IMR-90 (cell line): ENCODE data around the gene TCF7L2. TPM values are rescaled to one million over a fixed set of nuclear protein-coding genes. Genes with fewer than 3 reads are reported as not detected.

ENCODE experiments used
- ATAC-seq: fragments of 200-7000 bp; cut with Tn5 transposase; 2 replicates; pipeline ENCODE4 v1.9.1; 2020; ENCODE audit warnings: low read depth, mild to moderate bottlenecking, moderate library complexity
- BruUV-seq: library from RNA; stranded (reverse); fragments of 400-500 nt; replicated peaks from 2 replicates; lab custom pipeline; 2021; lab: Mats Ljungman, UMichigan
- CTCF ChIA-PET: fragments of 300-600 bp; formaldehyde crosslinking; extraction: SDS; loops from one replicate; lab custom pipeline; 2021; ENCODE audit warnings: antibody characterized with exemption; lab: Yijun Ruan, JAX
- POLR2A ChIA-PET: fragments of 300-600 bp; sonication (Branson Sonifier 250); formaldehyde crosslinking; loops from one replicate; lab custom pipeline; 2022; ENCODE audit warnings: antibody characterized with exemption; ENCODE audit not compliant: unreplicated experiment; lab: Charles Lee
- DNase-seq: peaks from one replicate; pipeline ENCODE4 v3.0.0; 2013
- H2AFZ ChIP-seq: replicated peaks from 2 replicates; pipeline ENCODE3; 2013; ENCODE audit warnings: low read length, mild to moderate bottlenecking; ENCODE audit not compliant: poor library complexity
- H2AK5ac ChIP-seq: 2 replicates; pipeline ENCODE4 v1.6.1; 2013; ENCODE audit warnings: low read depth, low read length, inconsistent platforms
- H2AK9ac ChIP-seq: replicated peaks from 2 replicates; pipeline ENCODE3; 2013; ENCODE audit warnings: mild to moderate bottlenecking, low read depth, low read length, moderate library complexity; ENCODE audit not compliant: poor library complexity
- H2BK120ac ChIP-seq: 2 replicates; pipeline ENCODE4 v1.6.1; 2013; ENCODE audit warnings: low read depth, low read length, inconsistent platforms
- H2BK15ac ChIP-seq: 3 replicates; pipeline ENCODE4 v1.6.1; 2013; ENCODE audit warnings: low read depth, low read length, inconsistent platforms
- H2BK20ac ChIP-seq: 2 replicates; pipeline ENCODE4 v1.6.1; 2013; ENCODE audit warnings: low read depth, mild to moderate bottlenecking, inconsistent platforms, low read length, moderate library complexity
- H2BK5ac ChIP-seq: 2 replicates; pipeline ENCODE4 v1.6.1; 2013; ENCODE audit warnings: mild to moderate bottlenecking, low read depth, low read length, inconsistent platforms; ENCODE audit not compliant: poor library complexity, severe bottlenecking
- H3K14ac ChIP-seq: replicated peaks from 2 replicates; pipeline ENCODE4 v1.6.1; 2013; ENCODE audit warnings: low read depth, low read length, inconsistent platforms
- H3K18ac ChIP-seq: 2 replicates; pipeline ENCODE4 v1.6.1; 2013; ENCODE audit warnings: low read depth, low read length, control low read depth
- H3K23ac ChIP-seq: 2 replicates; pipeline ENCODE4 v1.6.1; 2013; ENCODE audit warnings: low read depth, low read length, inconsistent platforms
- H3K27ac ChIP-seq: 2 replicates; pipeline ENCODE4 v1.5.1; 2013; ENCODE audit warnings: mild to moderate bottlenecking, control low read depth, low read length; ENCODE audit not compliant: insufficient read depth
- H3K27me3 ChIP-seq: 2 replicates; pipeline ENCODE4 v1.6.1; 2013; ENCODE audit warnings: low read length; ENCODE audit not compliant: control insufficient read depth, insufficient read depth
- H3K36me3 ChIP-seq: 2 replicates; pipeline ENCODE4 v1.6.1; 2013; ENCODE audit warnings: low read length, mixed read lengths; ENCODE audit not compliant: control insufficient read depth, insufficient read depth
- H3K4ac ChIP-seq: 2 replicates; pipeline ENCODE4 v1.6.1; 2013; ENCODE audit warnings: low read depth, low read length, inconsistent platforms
- H3K4me1 ChIP-seq: 2 replicates; pipeline ENCODE4 v1.6.1; 2013; ENCODE audit warnings: low read length, mixed read lengths; ENCODE audit not compliant: control insufficient read depth, insufficient read depth
- H3K4me2 ChIP-seq: 2 replicates; pipeline ENCODE4 v1.6.1; 2013; ENCODE audit warnings: low read depth, mild to moderate bottlenecking, control low read depth, low read length, moderate library complexity
- H3K4me3 ChIP-seq: 2 replicates; pipeline ENCODE4 v1.5.1; 2013; ENCODE audit warnings: low read depth, mild to moderate bottlenecking, control low read depth, low read length, moderate library complexity; ENCODE audit not compliant: insufficient read depth
- H3K56ac ChIP-seq: 2 replicates; pipeline ENCODE4 v1.6.1; 2013; ENCODE audit warnings: low read length, inconsistent platforms; ENCODE audit not compliant: insufficient read depth; ENCODE audit errors: extremely low read depth
- H3K79me1 ChIP-seq, 2 experiments: 2 replicates each; pipeline ENCODE4 v1.6.1; 2013; ENCODE audit warnings: low read length in 2 of 2, inconsistent platforms in 1 of 2, low read depth in 1 of 2
- H3K9ac ChIP-seq: 2 replicates; pipeline ENCODE4 v1.6.1; 2013; ENCODE audit warnings: low read depth, low read length, control low read depth
- H3K9me1 ChIP-seq: 2 replicates; pipeline ENCODE4 v1.6.1; 2013; ENCODE audit warnings: low read length, inconsistent platforms; ENCODE audit not compliant: insufficient read depth
- H3K9me3 ChIP-seq: 2 replicates; pipeline ENCODE4 v1.6.1; 2013; ENCODE audit warnings: low read length; ENCODE audit not compliant: control insufficient read depth, insufficient read depth
- H4K20me1 ChIP-seq: 2 replicates; pipeline ENCODE4 v1.6.1; 2013; ENCODE audit warnings: low read length, inconsistent platforms; ENCODE audit not compliant: insufficient read depth
- H4K5ac ChIP-seq: 2 replicates; pipeline ENCODE4 v1.6.1; 2013; ENCODE audit warnings: mild to moderate bottlenecking, low read depth, low read length, control low read depth
- H4K8ac ChIP-seq, 2 experiments: 2 replicates each; pipeline ENCODE4 v1.6.1; 2013; ENCODE audit warnings: low read depth in 2 of 2, low read length in 2 of 2, control low read depth in 1 of 2, inconsistent platforms in 1 of 2
- H4K91ac ChIP-seq: 2 replicates; pipeline ENCODE4 v1.6.1; 2013; ENCODE audit warnings: low read depth, low read length, inconsistent platforms; ENCODE audit not compliant: insufficient read depth
- BHLHE40 ChIP-seq: fragments of 150-350 bp; IDR thresholded peaks from 2 replicates; pipeline ENCODE4 v1.6.1; 2016; ENCODE audit warnings: mild to moderate bottlenecking, low read depth, low read length
- CEBPB ChIP-seq: IDR thresholded peaks from 2 replicates; pipeline ENCODE4 v1.6.1; 2012; ENCODE audit warnings: low read depth, low read length, improper control_type of control experiment
- CTCF ChIP-seq: conservative IDR thresholded peaks from 2 replicates; pipeline ENCODE4 v1.5.1; 2012; ENCODE audit warnings: mild to moderate bottlenecking, low read depth, low read length, improper control_type of control experiment
- FOS ChIP-seq: fragments of 150-350 bp; IDR thresholded peaks from 2 replicates; pipeline ENCODE4 v1.6.1; 2016; ENCODE audit warnings: low read depth, low read length
- MAFK ChIP-seq: IDR thresholded peaks from 2 replicates; pipeline ENCODE4 v1.6.1; 2012; ENCODE audit warnings: low read depth, low read length, improper control_type of control experiment
- MAZ ChIP-seq: IDR thresholded peaks from 2 replicates; pipeline ENCODE4 v1.6.1; 2012; ENCODE audit warnings: low read depth, mild to moderate bottlenecking, low read length, improper control_type of control experiment, moderate library complexity, borderline replicate concordance
- MXI1 ChIP-seq: IDR thresholded peaks from 2 replicates; pipeline ENCODE4 v1.6.1; 2012; ENCODE audit warnings: low read depth, mild to moderate bottlenecking, low read length, moderate library complexity, borderline replicate concordance
- NFE2L2 ChIP-seq: fragments of 150-350 bp; IDR thresholded peaks from 2 replicates; pipeline ENCODE4 v1.6.1; 2016; ENCODE audit warnings: low read depth, mild to moderate bottlenecking, low read length
- POLR2A ChIP-seq: IDR thresholded peaks from 2 replicates; pipeline ENCODE4 v1.6.1; 2012; ENCODE audit warnings: mild to moderate bottlenecking, low read depth, low read length
- RAD21 ChIP-seq: IDR thresholded peaks from 2 replicates; pipeline ENCODE4 v1.6.1; 2012; ENCODE audit warnings: low read length, improper control_type of control experiment
- RCOR1 ChIP-seq: IDR thresholded peaks from 2 replicates; pipeline ENCODE4 v1.6.1; 2012; ENCODE audit warnings: mild to moderate bottlenecking, low read length, improper control_type of control experiment; ENCODE audit not compliant: insufficient replicate concordance
- RFX5 ChIP-seq: IDR thresholded peaks from 2 replicates; pipeline ENCODE4 v1.8.0; 2012; ENCODE audit warnings: low read depth, mild to moderate bottlenecking, low read length, moderate library complexity
- SMC3 ChIP-seq: fragments of 150-350 bp; IDR thresholded peaks from 2 replicates; pipeline ENCODE4 v1.6.1; 2016; ENCODE audit warnings: low read depth, mild to moderate bottlenecking, antibody characterized with exemption, low read length, moderate library complexity
- USF2 ChIP-seq: fragments of 150-350 bp; IDR thresholded peaks from 2 replicates; pipeline ENCODE4 v1.6.1; 2017; ENCODE audit warnings: mild to moderate bottlenecking, antibody characterized with exemption, low read length, low read depth
- WGBS, 2 experiments: methylation state at CpG; one replicate each; pipeline versions ENCODE4 v1.1.5 to v1.1.7; 2013; ENCODE audit warnings: missing lambda C conversion rate in 2 of 2; ENCODE audit not compliant: insufficient read length in 1 of 2; ENCODE audit errors: extremely low coverage in 2 of 2; 5-methylcytosine and 5-hydroxymethylcytosine counted together
- dilution Hi-C: fragments of 300-500 bp; cut with HindIII; formaldehyde crosslinking; loops from one replicate; pipeline ENCODE4 v1.14.3; 2018; ENCODE audit warnings: low sequenced_read_pairs; ENCODE audit not compliant: unreplicated experiment
- in situ Hi-C: fragments of 300-500 bp; cut with MboI; formaldehyde crosslinking; loops from 3 replicates; pipeline ENCODE4 v1.14.3; 2019; ENCODE audit warnings: low sequenced_read_pairs, inconsistent platforms, mixed read lengths
- intact Hi-C: fragments of 100-400 bp; cut with micrococcal nuclease; formaldehyde crosslinking; loops from 2 replicates; pipeline ENCODE4 v1.10.0; 2022
- polyA plus RNA-seq, 3 experiments: library from polyadenylated mRNA; depleted of rRNA; stranded (reverse); fragments of >200 nt; gene quantifications; 2 replicates each; pipeline ENCODE4 v1.2.3, GENCODE V29; 2012; ENCODE audit warnings: low replicate concordance in 1 of 3
- total RNA-seq: library from RNA; depleted of rRNA; stranded (reverse); fragments of >200 nt; gene quantifications from 2 replicates; pipeline ENCODE4 v1.2.3, GENCODE V29; 2012
- TF ChIP-seq, protein P1 (sequence below): fragments of 150-350 bp; IDR thresholded peaks from 2 replicates; pipeline ENCODE4 v1.6.1; 2016; ENCODE audit warnings: low read depth, mild to moderate bottlenecking, low read length, moderate library complexity, borderline replicate concordance

TCF7L2 gene
- total and polyA plus RNA-seq, 2 of the 4 experiments (the other 2 are of a cell fraction), result 1.3 to 12.2 TPM

GRCh38 chr10:112926906-112927688 lies 22.9 kb upstream of the TCF7L2 start:
- no peak overlapping the region for H3K4me3 ChIP-seq
- no peak overlapping the region for H4K8ac ChIP-seq
- H3K27ac ChIP-seq, result no peak overlapping the region
- H3K4me1 ChIP-seq, result peaks cover 3% of the 10 kb centered on the region; the same call in 1 of the 2 replicates
- no peak overlapping the region for H3K4me2 ChIP-seq
- no peak overlapping the region for H4K91ac ChIP-seq
- H3K9me1 ChIP-seq, result no peaks in the 10 kb centered on the region; the same call in 1 of the 2 replicates
- no peaks in the 10 kb centered on the region for H4K20me1 ChIP-seq
- H3K18ac ChIP-seq, result no peak overlapping the region
- DNase-seq (no peak), ATAC-seq (no peak)
- intact Hi-C loops (no loop called here), in situ Hi-C loops (no loop called here), dilution Hi-C loops (no loop called here)
- no peaks in the 10 kb centered on the region for H3K36me3 ChIP-seq
- H3K79me1 ChIP-seq, result no peaks in the 10 kb centered on the region
- no peak overlapping the region for H2AK5ac ChIP-seq
- CTCF ChIA-PET, result no interaction called here
- no peak overlapping the region for H4K5ac ChIP-seq
- H3K9me3 ChIP-seq, result no peaks in the 10 kb centered on the region
- no peaks in the 10 kb centered on the region for H3K27me3 ChIP-seq
- POLR2A ChIA-PET, result no interaction called here
- H3K9ac ChIP-seq, result no peak overlapping the region
- no peak overlapping the region for H2BK20ac ChIP-seq
- H2BK15ac ChIP-seq, result no peak overlapping the region
- no peak overlapping the region for H3K23ac ChIP-seq
- H2BK5ac ChIP-seq, result no peak overlapping the region
- H3K14ac ChIP-seq, result no peak overlapping the region
- H2AFZ ChIP-seq, result no peak overlapping the region
- no peak overlapping the region for H2BK120ac ChIP-seq
- no peak overlapping the region for H3K56ac ChIP-seq
- no peak overlapping the region for H2AK9ac ChIP-seq
- 100% methylated on average over 2 of the region's 5 CpGs; no CpG with 5 or more reads in 1 of the 2 experiments for WGBS, 2 experiments
- no peak overlapping the region for H3K4ac ChIP-seq
- BruUV-seq, result no TSS peak
- TF ChIP-seq POLR2A (no peak), NFE2L2 (no peak), BHLHE40 (no peak), RCOR1 (no peak), MXI1 (no peak), FOS (no peak), MAZ (no peak), RFX5 (no peak), SMC3 (no peak), CEBPB (no peak), CTCF (no peak), USF2 (no peak), RAD21 (no peak), MAFK (no peak)
- TF ChIP-seq, protein P1, sequence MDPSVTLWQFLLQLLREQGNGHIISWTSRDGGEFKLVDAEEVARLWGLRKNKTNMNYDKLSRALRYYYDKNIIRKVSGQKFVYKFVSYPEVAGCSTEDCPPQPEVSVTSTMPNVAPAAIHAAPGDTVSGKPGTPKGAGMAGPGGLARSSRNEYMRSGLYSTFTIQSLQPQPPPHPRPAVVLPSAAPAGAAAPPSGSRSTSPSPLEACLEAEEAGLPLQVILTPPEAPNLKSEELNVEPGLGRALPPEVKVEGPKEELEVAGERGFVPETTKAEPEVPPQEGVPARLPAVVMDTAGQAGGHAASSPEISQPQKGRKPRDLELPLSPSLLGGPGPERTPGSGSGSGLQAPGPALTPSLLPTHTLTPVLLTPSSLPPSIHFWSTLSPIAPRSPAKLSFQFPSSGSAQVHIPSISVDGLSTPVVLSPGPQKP, result no peak
